ENCODE results near the gene PPIL6.

PPIL6 gene

GRCh38 chr6:109478222-109478805, 37.9 kb upstream of the PPIL6 start:
- ATAC-seq: no peak
- TF ChIP-seq GLIS3 (CRISPR knock-in tag; IDR thresholded peaks at IDR 0.05) (no peak), OSR1 (CRISPR knock-in tag; IDR thresholded peaks at IDR 0.05) (no peak), TCF4 (CRISPR knock-in tag; IDR thresholded peaks at IDR 0.05; ENCODE audit: borderline replicate concordance) (no peak), RARB (CRISPR knock-in tag; IDR thresholded peaks at IDR 0.05) (no peak)
- TF ChIP-seq, protein P1, sequence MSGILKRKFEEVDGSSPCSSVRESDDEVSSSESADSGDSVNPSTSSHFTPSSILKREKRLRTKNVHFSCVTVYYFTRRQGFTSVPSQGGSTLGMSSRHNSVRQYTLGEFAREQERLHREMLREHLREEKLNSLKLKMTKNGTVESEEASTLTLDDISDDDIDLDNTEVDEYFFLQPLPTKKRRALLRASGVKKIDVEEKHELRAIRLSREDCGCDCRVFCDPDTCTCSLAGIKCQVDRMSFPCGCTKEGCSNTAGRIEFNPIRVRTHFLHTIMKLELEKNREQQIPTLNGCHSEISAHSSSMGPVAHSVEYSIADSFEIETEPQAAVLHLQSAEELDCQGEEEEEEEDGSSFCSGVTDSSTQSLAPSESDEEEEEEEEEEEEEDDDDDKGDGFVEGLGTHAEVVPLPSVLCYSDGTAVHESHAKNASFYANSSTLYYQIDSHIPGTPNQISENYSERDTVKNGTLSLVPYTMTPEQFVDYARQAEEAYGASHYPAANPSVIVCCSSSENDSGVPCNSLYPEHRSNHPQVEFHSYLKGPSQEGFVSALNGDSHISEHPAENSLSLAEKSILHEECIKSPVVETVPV (CRISPR knock-in tag; IDR thresholded peaks at IDR 0.05): no peak

GRCh38 chr6:109477725-109478124, 37.3 kb upstream of the PPIL6 start:
- TF ChIP-seq ZFP30 (CRISPR knock-in tag; IDR thresholded peaks at IDR 0.05): no peak
- TF ChIP-seq, protein P1 (CRISPR knock-in tag; IDR thresholded peaks at IDR 0.05): no peak
- TF ChIP-seq POU6F1 (CRISPR knock-in tag; IDR thresholded peaks at IDR 0.05; ENCODE audit: borderline replicate concordance, low read depth): no peak
- TF ChIP-seq ZNF8 (CRISPR knock-in tag; IDR thresholded peaks at IDR 0.05): no peak
- TF ChIP-seq, protein P2, sequence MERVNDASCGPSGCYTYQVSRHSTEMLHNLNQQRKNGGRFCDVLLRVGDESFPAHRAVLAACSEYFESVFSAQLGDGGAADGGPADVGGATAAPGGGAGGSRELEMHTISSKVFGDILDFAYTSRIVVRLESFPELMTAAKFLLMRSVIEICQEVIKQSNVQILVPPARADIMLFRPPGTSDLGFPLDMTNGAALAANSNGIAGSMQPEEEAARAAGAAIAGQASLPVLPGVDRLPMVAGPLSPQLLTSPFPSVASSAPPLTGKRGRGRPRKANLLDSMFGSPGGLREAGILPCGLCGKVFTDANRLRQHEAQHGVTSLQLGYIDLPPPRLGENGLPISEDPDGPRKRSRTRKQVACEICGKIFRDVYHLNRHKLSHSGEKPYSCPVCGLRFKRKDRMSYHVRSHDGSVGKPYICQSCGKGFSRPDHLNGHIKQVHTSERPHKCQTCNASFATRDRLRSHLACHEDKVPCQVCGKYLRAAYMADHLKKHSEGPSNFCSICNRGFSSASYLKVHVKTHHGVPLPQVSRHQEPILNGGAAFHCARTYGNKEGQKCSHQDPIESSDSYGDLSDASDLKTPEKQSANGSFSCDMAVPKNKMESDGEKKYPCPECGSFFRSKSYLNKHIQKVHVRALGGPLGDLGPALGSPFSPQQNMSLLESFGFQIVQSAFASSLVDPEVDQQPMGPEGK (CRISPR knock-in tag; IDR thresholded peaks at IDR 0.05; ENCODE audit: borderline replicate concordance): no peak
- no peak for TF ChIP-seq BACH2 (CRISPR knock-in tag; IDR thresholded peaks at IDR 0.05; ENCODE audit: borderline replicate concordance)
- TF ChIP-seq ZC3H10 (CRISPR knock-in tag; IDR thresholded peaks at IDR 0.05): no peak
- TF ChIP-seq TCF4 (CRISPR knock-in tag; IDR thresholded peaks at IDR 0.05; ENCODE audit: borderline replicate concordance): no peak
- no peak for TF ChIP-seq ZNF565 (CRISPR knock-in tag; conservative IDR thresholded peaks at IDR 0.05; ENCODE audit: low read depth)
- no peak for TF ChIP-seq CREB5 (CRISPR knock-in tag; IDR thresholded peaks at IDR 0.05; ENCODE audit: low read depth)
- no peak for TF ChIP-seq PPARA (CRISPR knock-in tag; IDR thresholded peaks at IDR 0.05; ENCODE audit: borderline replicate concordance)
- no peak for ATAC-seq

GRCh38 chr6:109477184-109477583, 36.8 kb upstream of the PPIL6 start:
- ATAC-seq: no peak
- no peak for TF ChIP-seq ZC3H10 (CRISPR knock-in tag; IDR thresholded peaks at IDR 0.05)
- no peak for TF ChIP-seq BACH2 (CRISPR knock-in tag; IDR thresholded peaks at IDR 0.05; ENCODE audit: borderline replicate concordance)
- TF ChIP-seq TCF4 (CRISPR knock-in tag; IDR thresholded peaks at IDR 0.05; ENCODE audit: borderline replicate concordance): no peak
- TF ChIP-seq, protein P1 (CRISPR knock-in tag; IDR thresholded peaks at IDR 0.05): no peak
- TF ChIP-seq CREB5 (CRISPR knock-in tag; IDR thresholded peaks at IDR 0.05; ENCODE audit: low read depth): no peak
- TF ChIP-seq ZNF565 (CRISPR knock-in tag; conservative IDR thresholded peaks at IDR 0.05; ENCODE audit: low read depth): no peak
- TF ChIP-seq RARB (CRISPR knock-in tag; IDR thresholded peaks at IDR 0.05): no peak
- no peak for TF ChIP-seq GLIS3 (CRISPR knock-in tag; IDR thresholded peaks at IDR 0.05)

GRCh38 chr6:109475625-109476024, 35.2 kb upstream of the PPIL6 start:
- ATAC-seq: no peak
- TF ChIP-seq, protein P1 (CRISPR knock-in tag; IDR thresholded peaks at IDR 0.05): no peak
- TF ChIP-seq ZC3H10 (CRISPR knock-in tag; IDR thresholded peaks at IDR 0.05) (no peak), ESRRG (CRISPR knock-in tag; IDR thresholded peaks at IDR 0.05) (no peak), POU6F1 (CRISPR knock-in tag; IDR thresholded peaks at IDR 0.05; ENCODE audit: borderline replicate concordance, low read depth) (no peak)
- TF ChIP-seq, protein P2 (CRISPR knock-in tag; IDR thresholded peaks at IDR 0.05; ENCODE audit: borderline replicate concordance): no peak
